Measurements from ENCODE around the gene SPPL3. TPM values are rescaled to one million over a fixed set of nuclear protein-coding genes. Genes with fewer than 3 reads are reported as not detected.

The SPPL3 gene
- total and polyA plus RNA-seq, 4 donors = 7.4 to 12.6 (median 8.7) TPM

DNA sequence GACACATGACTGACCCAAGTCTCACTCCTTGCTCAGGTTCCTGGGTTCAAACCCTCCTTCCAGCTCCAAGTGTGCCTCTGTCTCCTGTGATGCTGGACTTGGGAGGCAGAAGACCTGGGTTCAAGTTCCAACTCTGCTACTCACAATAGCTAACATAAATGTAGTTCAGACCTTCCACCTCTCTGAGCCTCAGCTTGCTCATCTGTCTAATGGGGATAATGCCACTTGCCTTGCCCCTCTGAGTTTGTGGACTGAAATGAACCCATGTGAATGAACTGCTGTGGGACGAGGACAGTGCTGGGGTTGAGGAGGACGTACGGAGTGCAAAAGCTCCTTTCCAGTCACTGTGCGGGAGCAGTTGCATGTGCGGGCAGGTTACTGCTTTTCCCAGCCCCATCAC is 137.6 kb downstream of the SPPL3 start:
- TF ChIP-seq NR2F2 (IDR thresholded peaks at IDR 0.05) (no peak), EGR1 (IDR thresholded peaks at IDR 0.05; ENCODE audit: low read depth in 2 of 2) (no peak), HNF4A (conservative IDR thresholded peaks at IDR 0.05) (no peak), HNF4G (IDR thresholded peaks at IDR 0.05) (no peak), FOXA2 (IDR thresholded peaks at IDR 0.05) (no peak), SP1 (IDR thresholded peaks at IDR 0.05) (no peak), JUND (IDR thresholded peaks at IDR 0.05) (no peak), RAD21 (IDR thresholded peaks at IDR 0.05) (no peak), YY1 (IDR thresholded peaks at IDR 0.05) (no peak), FOXA1 (IDR thresholded peaks at IDR 0.05) (no peak), GABPA (IDR thresholded peaks at IDR 0.05 in 1 of 2, conservative IDR thresholded peaks at IDR 0.05 in 1 of 2) (no peak), TAF1 (conservative IDR thresholded peaks at IDR 0.05) (no peak), RXRA (IDR thresholded peaks at IDR 0.05) (no peak)
- TF ChIP-seq, protein P1, sequence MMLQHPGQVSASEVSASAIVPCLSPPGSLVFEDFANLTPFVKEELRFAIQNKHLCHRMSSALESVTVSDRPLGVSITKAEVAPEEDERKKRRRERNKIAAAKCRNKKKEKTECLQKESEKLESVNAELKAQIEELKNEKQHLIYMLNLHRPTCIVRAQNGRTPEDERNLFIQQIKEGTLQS (IDR thresholded peaks at IDR 0.05) = no peak
- TF ChIP-seq, protein P2, sequence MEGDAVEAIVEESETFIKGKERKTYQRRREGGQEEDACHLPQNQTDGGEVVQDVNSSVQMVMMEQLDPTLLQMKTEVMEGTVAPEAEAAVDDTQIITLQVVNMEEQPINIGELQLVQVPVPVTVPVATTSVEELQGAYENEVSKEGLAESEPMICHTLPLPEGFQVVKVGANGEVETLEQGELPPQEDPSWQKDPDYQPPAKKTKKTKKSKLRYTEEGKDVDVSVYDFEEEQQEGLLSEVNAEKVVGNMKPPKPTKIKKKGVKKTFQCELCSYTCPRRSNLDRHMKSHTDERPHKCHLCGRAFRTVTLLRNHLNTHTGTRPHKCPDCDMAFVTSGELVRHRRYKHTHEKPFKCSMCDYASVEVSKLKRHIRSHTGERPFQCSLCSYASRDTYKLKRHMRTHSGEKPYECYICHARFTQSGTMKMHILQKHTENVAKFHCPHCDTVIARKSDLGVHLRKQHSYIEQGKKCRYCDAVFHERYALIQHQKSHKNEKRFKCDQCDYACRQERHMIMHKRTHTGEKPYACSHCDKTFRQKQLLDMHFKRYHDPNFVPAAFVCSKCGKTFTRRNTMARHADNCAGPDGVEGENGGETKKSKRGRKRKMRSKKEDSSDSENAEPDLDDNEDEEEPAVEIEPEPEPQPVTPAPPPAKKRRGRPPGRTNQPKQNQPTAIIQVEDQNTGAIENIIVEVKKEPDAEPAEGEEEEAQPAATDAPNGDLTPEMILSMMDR (IDR thresholded peaks at IDR 0.05; ENCODE audit: low read depth, low read length, missing input control) = no peak
- TF ChIP-seq, protein P3, sequence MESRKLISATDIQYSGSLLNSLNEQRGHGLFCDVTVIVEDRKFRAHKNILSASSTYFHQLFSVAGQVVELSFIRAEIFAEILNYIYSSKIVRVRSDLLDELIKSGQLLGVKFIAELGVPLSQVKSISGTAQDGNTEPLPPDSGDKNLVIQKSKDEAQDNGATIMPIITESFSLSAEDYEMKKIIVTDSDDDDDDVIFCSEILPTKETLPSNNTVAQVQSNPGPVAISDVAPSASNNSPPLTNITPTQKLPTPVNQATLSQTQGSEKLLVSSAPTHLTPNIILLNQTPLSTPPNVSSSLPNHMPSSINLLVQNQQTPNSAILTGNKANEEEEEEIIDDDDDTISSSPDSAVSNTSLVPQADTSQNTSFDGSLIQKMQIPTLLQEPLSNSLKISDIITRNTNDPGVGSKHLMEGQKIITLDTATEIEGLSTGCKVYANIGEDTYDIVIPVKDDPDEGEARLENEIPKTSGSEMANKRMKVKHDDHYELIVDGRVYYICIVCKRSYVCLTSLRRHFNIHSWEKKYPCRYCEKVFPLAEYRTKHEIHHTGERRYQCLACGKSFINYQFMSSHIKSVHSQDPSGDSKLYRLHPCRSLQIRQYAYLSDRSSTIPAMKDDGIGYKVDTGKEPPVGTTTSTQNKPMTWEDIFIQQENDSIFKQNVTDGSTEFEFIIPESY (IDR thresholded peaks at IDR 0.05) = no peak
- TF ChIP-seq, protein P4, sequence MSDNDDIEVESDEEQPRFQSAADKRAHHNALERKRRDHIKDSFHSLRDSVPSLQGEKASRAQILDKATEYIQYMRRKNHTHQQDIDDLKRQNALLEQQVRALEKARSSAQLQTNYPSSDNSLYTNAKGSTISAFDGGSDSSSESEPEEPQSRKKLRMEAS (IDR thresholded peaks at IDR 0.05) = no peak
- TF ChIP-seq, protein P5, sequence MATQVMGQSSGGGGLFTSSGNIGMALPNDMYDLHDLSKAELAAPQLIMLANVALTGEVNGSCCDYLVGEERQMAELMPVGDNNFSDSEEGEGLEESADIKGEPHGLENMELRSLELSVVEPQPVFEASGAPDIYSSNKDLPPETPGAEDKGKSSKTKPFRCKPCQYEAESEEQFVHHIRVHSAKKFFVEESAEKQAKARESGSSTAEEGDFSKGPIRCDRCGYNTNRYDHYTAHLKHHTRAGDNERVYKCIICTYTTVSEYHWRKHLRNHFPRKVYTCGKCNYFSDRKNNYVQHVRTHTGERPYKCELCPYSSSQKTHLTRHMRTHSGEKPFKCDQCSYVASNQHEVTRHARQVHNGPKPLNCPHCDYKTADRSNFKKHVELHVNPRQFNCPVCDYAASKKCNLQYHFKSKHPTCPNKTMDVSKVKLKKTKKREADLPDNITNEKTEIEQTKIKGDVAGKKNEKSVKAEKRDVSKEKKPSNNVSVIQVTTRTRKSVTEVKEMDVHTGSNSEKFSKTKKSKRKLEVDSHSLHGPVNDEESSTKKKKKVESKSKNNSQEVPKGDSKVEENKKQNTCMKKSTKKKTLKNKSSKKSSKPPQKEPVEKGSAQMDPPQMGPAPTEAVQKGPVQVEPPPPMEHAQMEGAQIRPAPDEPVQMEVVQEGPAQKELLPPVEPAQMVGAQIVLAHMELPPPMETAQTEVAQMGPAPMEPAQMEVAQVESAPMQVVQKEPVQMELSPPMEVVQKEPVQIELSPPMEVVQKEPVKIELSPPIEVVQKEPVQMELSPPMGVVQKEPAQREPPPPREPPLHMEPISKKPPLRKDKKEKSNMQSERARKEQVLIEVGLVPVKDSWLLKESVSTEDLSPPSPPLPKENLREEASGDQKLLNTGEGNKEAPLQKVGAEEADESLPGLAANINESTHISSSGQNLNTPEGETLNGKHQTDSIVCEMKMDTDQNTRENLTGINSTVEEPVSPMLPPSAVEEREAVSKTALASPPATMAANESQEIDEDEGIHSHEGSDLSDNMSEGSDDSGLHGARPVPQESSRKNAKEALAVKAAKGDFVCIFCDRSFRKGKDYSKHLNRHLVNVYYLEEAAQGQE (IDR thresholded peaks at IDR 0.05) = no peak
- Histone ChIP-seq H3K9me3 (ENCODE audit: control insufficient read depth in 4 of 4, low read length in 3 of 4) (no peaks in the 10 kb centered on the region), H3K36me3 (ENCODE audit: control insufficient read depth in 4 of 4, insufficient read depth in 3 of 4, low read depth in 1 of 4, low read length in 3 of 4) (peaks cover 18 to 58% (median 36%) of the 10 kb centered on the region in 4 donors), H3K27ac (ENCODE audit: low read depth in 1 of 2, low read length in 2 of 2) (no peak overlapping the region), H3K4me1 (ENCODE audit: control insufficient read depth in 4 of 4, insufficient read depth in 4 of 4, low read length in 3 of 4) (no peaks in the 10 kb centered on the region), H3K27me3 (ENCODE audit: control insufficient read depth in 4 of 4, insufficient read depth in 4 of 4, low read length in 3 of 4) (no peaks in the 10 kb centered on the region), H3K9ac (ENCODE audit: low read depth in 1 of 2, low read length in 2 of 2) (no peak overlapping the region), H3K4me3 (ENCODE audit: low read depth in 1 of 3, low read length in 3 of 3) (no peak overlapping the region)
- 96% methylated on average over 5 of the region's 5 CpGs for WGBS
- DNase-seq (ENCODE audit: low spot score) = no peak

All from liver (tissue), 9 donors.